ENCODE data around the gene PKNOX2.

PKNOX2 gene

DNA sequence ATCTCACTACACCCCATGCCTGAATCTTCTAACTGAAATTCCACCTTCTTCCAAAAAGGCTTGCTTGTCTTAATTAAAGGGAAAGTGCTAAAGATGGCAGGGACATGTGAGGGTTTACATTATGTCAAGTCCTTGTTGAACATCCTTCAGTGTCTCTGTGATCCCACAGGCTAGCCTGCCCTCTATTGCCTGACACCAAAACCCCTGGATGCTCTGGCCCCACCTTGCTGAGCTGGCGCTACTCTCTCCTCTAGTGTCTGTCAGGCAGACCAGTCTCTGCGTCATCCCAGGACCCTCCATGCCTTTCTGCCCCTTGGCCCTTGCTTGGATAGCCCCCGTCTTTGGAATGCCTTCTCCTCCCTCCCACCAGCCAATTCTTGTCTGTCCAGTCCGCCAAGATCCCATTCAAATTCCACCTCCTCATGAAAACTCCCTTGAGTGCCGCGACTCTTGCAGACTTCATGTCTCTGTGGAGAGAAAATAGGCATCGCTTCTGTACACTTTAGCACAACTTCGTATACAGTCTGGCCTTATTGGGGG is 69.3 kb downstream of the PKNOX2 start:
- no peak overlapping the region for H3K27ac ChIP-seq (ENCODE audit: low read length)
- H3K27me3 ChIP-seq (ENCODE audit: control insufficient read depth in 1 of 2, insufficient read depth in 2 of 2, low read length in 2 of 2): no peaks in the 10 kb centered on the region
- peaks cover 0 to 2% of the 10 kb centered on the region in 2 donors for H3K36me3 ChIP-seq (ENCODE audit: control insufficient read depth in 2 of 2, insufficient read depth in 2 of 2, low read length in 2 of 2)
- H3K4me3 ChIP-seq (ENCODE audit: low read length in 2 of 2): no peak overlapping the region
- peaks cover 2 to 5% of the 10 kb centered on the region in 2 donors for H3K9me3 ChIP-seq (ENCODE audit: control insufficient read depth in 2 of 2, low read length in 2 of 2)
- no peak overlapping the region for H3K9ac ChIP-seq (ENCODE audit: low read length in 2 of 2)
- H3K4me1 ChIP-seq (ENCODE audit: control insufficient read depth, insufficient read depth, low read length): no peaks in the 10 kb centered on the region

GRCh38 chr11:125235071-125235471 is 70.5 kb downstream of the PKNOX2 start:
- no peak overlapping the region for H3K4me3 ChIP-seq (ENCODE audit: low read length in 2 of 2)
- H3K9me3 ChIP-seq (ENCODE audit: control insufficient read depth in 2 of 2, low read length in 2 of 2): peaks cover 2 to 5% of the 10 kb centered on the region in 2 donors
- no peaks in the 10 kb centered on the region for H3K27me3 ChIP-seq (ENCODE audit: control insufficient read depth in 1 of 2, insufficient read depth in 2 of 2, low read length in 2 of 2)
- H3K4me1 ChIP-seq (ENCODE audit: control insufficient read depth, insufficient read depth, low read length): no peaks in the 10 kb centered on the region
- H3K9ac ChIP-seq (ENCODE audit: low read length in 2 of 2): no peak overlapping the region
- H3K36me3 ChIP-seq (ENCODE audit: control insufficient read depth in 2 of 2, insufficient read depth in 2 of 2, low read length in 2 of 2): peaks cover 0 to 2% of the 10 kb centered on the region in 2 donors
- H3K27ac ChIP-seq (ENCODE audit: low read length): no peak overlapping the region

DNA sequence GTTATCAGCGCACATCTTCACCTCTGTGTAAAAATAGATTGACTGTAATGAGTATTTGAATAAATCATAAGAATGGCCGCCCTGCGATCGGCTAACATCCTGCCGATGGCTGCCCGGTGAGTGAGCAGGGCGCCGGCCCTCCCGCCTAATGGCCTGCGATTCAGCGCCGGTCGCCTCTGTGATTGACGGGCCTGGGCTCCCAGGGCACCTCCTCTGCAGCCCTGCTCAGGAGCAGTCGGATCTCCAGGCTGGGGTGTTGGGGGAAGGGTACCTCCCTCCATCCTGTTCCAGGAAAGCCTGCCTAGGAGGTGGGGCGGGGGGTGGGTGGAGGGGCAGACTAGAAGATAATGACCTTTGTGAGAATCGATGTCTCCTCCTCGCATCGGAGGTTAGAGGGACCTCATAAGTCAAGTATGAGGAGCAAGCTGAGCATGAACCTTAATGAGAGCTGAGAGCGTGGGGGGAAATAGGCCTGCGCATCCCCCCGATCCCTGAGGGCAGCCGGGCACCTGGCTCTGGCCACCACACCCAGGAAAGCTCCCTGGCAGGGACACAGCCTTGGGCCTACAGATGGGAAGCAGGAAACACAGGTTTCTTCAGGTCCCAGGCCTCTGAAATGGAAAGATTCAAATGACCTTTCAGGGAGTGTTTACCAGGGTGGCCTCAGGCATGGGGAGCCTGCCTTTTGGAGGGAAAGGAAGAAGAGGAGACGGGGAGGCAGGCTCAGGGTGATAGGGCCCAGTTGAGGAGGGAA is 71.7 kb downstream of the PKNOX2 start:
- Histone ChIP-seq H3K4me1 (ENCODE audit: control insufficient read depth, insufficient read depth, low read length) (no peaks in the 10 kb centered on the region), H3K4me3 (ENCODE audit: low read length in 2 of 2) (no peak overlapping the region), H3K27me3 (ENCODE audit: control insufficient read depth in 1 of 2, insufficient read depth in 2 of 2, low read length in 2 of 2) (no peaks in the 10 kb centered on the region), H3K9ac (ENCODE audit: low read length in 2 of 2) (no peak overlapping the region), H3K9me3 (ENCODE audit: control insufficient read depth in 2 of 2, low read length in 2 of 2) (peaks cover 2 to 5% of the 10 kb centered on the region in 2 donors), H3K27ac (ENCODE audit: low read length) (no peak overlapping the region), H3K36me3 (ENCODE audit: control insufficient read depth in 2 of 2, insufficient read depth in 2 of 2, low read length in 2 of 2) (peaks cover 0 to 2% of the 10 kb centered on the region in 2 donors)

GRCh38 chr11:125239585-125240560 is 75.3 kb downstream of the PKNOX2 start:
- no peak overlapping the region for H3K27ac ChIP-seq (ENCODE audit: low read length)
- H3K9ac ChIP-seq (ENCODE audit: low read length in 2 of 2): no peak overlapping the region
- H3K9me3 ChIP-seq (ENCODE audit: control insufficient read depth in 2 of 2, low read length in 2 of 2): peaks cover 2 to 5% of the 10 kb centered on the region in 2 donors
- H3K4me1 ChIP-seq (ENCODE audit: control insufficient read depth, insufficient read depth, low read length): no peaks in the 10 kb centered on the region
- H3K4me3 ChIP-seq (ENCODE audit: low read length in 2 of 2): no peak overlapping the region
- H3K27me3 ChIP-seq (ENCODE audit: control insufficient read depth in 1 of 2, insufficient read depth in 2 of 2, low read length in 2 of 2): no peaks in the 10 kb centered on the region
- peaks cover 0 to 2% of the 10 kb centered on the region in 2 donors for H3K36me3 ChIP-seq (ENCODE audit: control insufficient read depth in 2 of 2, insufficient read depth in 2 of 2, low read length in 2 of 2)

- Histone ChIP-seq H3K27ac (ENCODE audit: low read length) (no peak overlapping the region), H3K9me3 (ENCODE audit: control insufficient read depth in 2 of 2, low read length in 2 of 2) (peaks cover 2 to 5% of the 10 kb centered on the region in 2 donors), H3K4me1 (ENCODE audit: control insufficient read depth, insufficient read depth, low read length) (no peaks in the 10 kb centered on the region), H3K36me3 (ENCODE audit: control insufficient read depth in 2 of 2, insufficient read depth in 2 of 2, low read length in 2 of 2) (peaks cover 0 to 2% of the 10 kb centered on the region in 2 donors), H3K4me3 (ENCODE audit: low read length in 2 of 2) (no peak overlapping the region), H3K27me3 (ENCODE audit: control insufficient read depth in 1 of 2, insufficient read depth in 2 of 2, low read length in 2 of 2) (no peaks in the 10 kb centered on the region), H3K9ac (ENCODE audit: low read length in 2 of 2) (no peak overlapping the region)
These were observed 76.6 kb downstream of the PKNOX2 start for GRCh38 chr11:125241104-125241503.

GRCh38 chr11:125242141-125242775 is 77.7 kb downstream of the PKNOX2 start:
- Histone ChIP-seq H3K4me3 (ENCODE audit: low read length in 2 of 2) (no peak overlapping the region), H3K27me3 (ENCODE audit: control insufficient read depth in 1 of 2, insufficient read depth in 2 of 2, low read length in 2 of 2) (no peaks in the 10 kb centered on the region), H3K36me3 (ENCODE audit: control insufficient read depth in 2 of 2, insufficient read depth in 2 of 2, low read length in 2 of 2) (no peaks in the 10 kb centered on the region), H3K27ac (ENCODE audit: low read length) (no peak overlapping the region), H3K4me1 (ENCODE audit: control insufficient read depth, insufficient read depth, low read length) (no peaks in the 10 kb centered on the region), H3K9ac (ENCODE audit: low read length in 2 of 2) (no peak overlapping the region), H3K9me3 (ENCODE audit: control insufficient read depth in 2 of 2, low read length in 2 of 2) (no peaks in the 10 kb centered on the region)

DNA sequence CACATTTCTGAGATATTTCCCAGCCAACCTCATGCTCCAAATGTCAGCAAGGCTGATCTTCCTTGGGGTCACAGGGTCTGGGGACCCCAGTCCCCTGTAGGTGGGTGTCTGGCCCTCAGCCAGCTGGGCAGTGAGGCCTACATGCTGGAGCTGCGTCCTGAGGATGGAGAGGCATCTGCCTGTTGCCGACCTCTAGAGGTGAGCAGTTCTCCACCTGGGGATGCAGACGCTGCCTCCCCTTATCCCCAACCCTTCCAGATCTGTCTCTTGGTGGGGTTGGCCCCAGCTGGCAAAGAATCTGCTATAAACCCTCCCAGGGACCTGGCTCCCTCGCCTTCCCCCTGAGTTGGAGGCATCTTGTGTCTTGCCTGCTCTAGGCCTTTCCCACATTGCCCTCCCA is 79.6 kb downstream of the PKNOX2 start:
- Histone ChIP-seq H3K36me3 (ENCODE audit: control insufficient read depth in 2 of 2, insufficient read depth in 2 of 2, low read length in 2 of 2) (no peaks in the 10 kb centered on the region), H3K9me3 (ENCODE audit: control insufficient read depth in 2 of 2, low read length in 2 of 2) (no peaks in the 10 kb centered on the region), H3K27ac (ENCODE audit: low read length) (no peak overlapping the region)

DNA sequence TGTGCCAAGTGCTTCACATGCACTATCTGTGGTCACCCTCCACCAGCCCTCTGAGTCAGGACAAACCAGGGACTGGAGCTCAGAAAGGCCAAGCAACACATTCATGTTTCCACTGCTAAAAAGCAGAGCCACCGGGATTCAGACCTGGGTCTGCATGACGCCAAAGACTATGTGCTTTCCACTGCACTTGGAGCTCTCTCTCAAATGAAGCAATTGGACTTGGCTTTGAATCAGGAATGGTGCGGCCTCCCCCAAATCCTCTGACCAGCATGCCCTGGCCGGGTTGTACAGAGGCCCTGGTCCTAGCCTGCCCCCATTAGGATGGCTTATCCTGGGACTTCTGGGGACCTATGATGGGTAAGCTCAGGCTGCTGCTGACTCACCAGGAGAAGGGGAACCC is 80.7 kb downstream of the PKNOX2 start:
- Histone ChIP-seq H3K4me1 (ENCODE audit: control insufficient read depth, insufficient read depth, low read length) (no peaks in the 10 kb centered on the region), H3K4me3 (ENCODE audit: low read length in 2 of 2) (no peak overlapping the region), H3K9me3 (ENCODE audit: control insufficient read depth in 2 of 2, low read length in 2 of 2) (no peaks in the 10 kb centered on the region), H3K27me3 (ENCODE audit: control insufficient read depth in 1 of 2, insufficient read depth in 2 of 2, low read length in 2 of 2) (no peaks in the 10 kb centered on the region), H3K9ac (ENCODE audit: low read length in 2 of 2) (no peak overlapping the region), H3K36me3 (ENCODE audit: control insufficient read depth in 2 of 2, insufficient read depth in 2 of 2, low read length in 2 of 2) (no peaks in the 10 kb centered on the region), H3K27ac (ENCODE audit: low read length) (no peak overlapping the region)

More for the DNA sequence above, 79.6 kb downstream of the PKNOX2 start:
- no peaks in the 10 kb centered on the region for H3K4me1 ChIP-seq (ENCODE audit: control insufficient read depth, insufficient read depth, low read length)
- H3K9ac ChIP-seq (ENCODE audit: low read length in 2 of 2): no peak overlapping the region
- no peaks in the 10 kb centered on the region for H3K27me3 ChIP-seq (ENCODE audit: control insufficient read depth in 1 of 2, insufficient read depth in 2 of 2, low read length in 2 of 2)
- H3K4me3 ChIP-seq (ENCODE audit: low read length in 2 of 2): no peak overlapping the region

- Histone ChIP-seq H3K4me3 (ENCODE audit: low read length in 2 of 2) (no peak overlapping the region), H3K9ac (ENCODE audit: low read length in 2 of 2) (no peak overlapping the region), H3K4me1 (ENCODE audit: control insufficient read depth, insufficient read depth, low read length) (no peaks in the 10 kb centered on the region), H3K27ac (ENCODE audit: low read length) (no peak overlapping the region), H3K36me3 (ENCODE audit: control insufficient read depth in 2 of 2, insufficient read depth in 2 of 2, low read length in 2 of 2) (no peaks in the 10 kb centered on the region), H3K9me3 (ENCODE audit: control insufficient read depth in 2 of 2, low read length in 2 of 2) (no peaks in the 10 kb centered on the region), H3K27me3 (ENCODE audit: control insufficient read depth in 1 of 2, insufficient read depth in 2 of 2, low read length in 2 of 2) (no peaks in the 10 kb centered on the region)
These were observed 82.9 kb downstream of the PKNOX2 start for GRCh38 chr11:125247431-125247830.

Measured in stomach smooth muscle (tissue), 2 donors.